Suprapubic skin (tissue), 3 donors: ENCODE measurements around the gene APLF.

Experiments
- CTCF ChIP-seq, 2 donors: fragments of 200-600 bp in 1 of 2; fragments of 450-650 bp in 1 of 2; sonication (generic) in 1 of 2; IDR thresholded peaks; one replicate each; pipeline ENCODE4 v1.5.1; 2016 to 2019; ENCODE audit warnings: antibody characterized with exemption in 2 of 2, mild to moderate bottlenecking in 1 of 2, moderate library complexity in 1 of 2
- EP300 ChIP-seq: sonication (generic); formaldehyde crosslinking; IDR thresholded peaks from one replicate; pipeline ENCODE4 v1.6.1; 2017; ENCODE audit warnings: antibody characterized with exemption
- POLR2A ChIP-seq, 2 donors: fragments of 450-650 bp; IDR thresholded peaks; one replicate each; pipeline ENCODE4 v1.6.1; 2017; ENCODE audit warnings: antibody characterized with exemption in 2 of 2, mild to moderate bottlenecking in 2 of 2, moderate library complexity in 2 of 2

DNA sequence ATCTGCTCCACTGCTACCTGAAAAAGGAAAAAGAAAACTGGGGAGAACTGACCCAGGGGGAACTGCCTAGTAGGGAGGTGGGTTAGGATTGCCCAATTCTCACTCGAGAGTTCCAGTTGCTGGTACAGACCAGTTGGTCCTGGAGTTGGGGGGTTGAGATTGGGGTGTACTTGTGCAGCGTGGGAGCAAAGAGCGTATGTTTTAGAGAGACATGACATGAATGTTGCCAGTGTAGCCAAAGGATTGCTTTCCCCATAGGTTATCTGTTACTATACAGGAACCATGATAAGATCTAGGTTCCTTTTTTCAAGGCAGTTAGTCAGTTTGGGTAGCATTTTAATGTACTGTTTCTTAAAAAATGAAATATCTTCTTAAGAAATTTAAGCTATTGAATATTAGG is 68.6 kb downstream of the APLF start:
- TF ChIP-seq CTCF (IDR thresholded peaks at IDR 0.05) (no peak), POLR2A (IDR thresholded peaks at IDR 0.05) (no peak), EP300 (no peak)
